HG03095 (cell line): ENCODE measurements around the gene ZFYVE28.
A peak's percentile ranks its signal among the peaks of the same experiment; 100 is the strongest.

Experiments used
- ATAC-seq: cut with Tn5 transposase; IDR thresholded peaks from one replicate; pipeline ENCODE4 v1.9.1; 2021; ENCODE audit warnings: moderate library complexity; ENCODE audit not compliant: unreplicated experiment

The ZFYVE28 gene

DNA sequence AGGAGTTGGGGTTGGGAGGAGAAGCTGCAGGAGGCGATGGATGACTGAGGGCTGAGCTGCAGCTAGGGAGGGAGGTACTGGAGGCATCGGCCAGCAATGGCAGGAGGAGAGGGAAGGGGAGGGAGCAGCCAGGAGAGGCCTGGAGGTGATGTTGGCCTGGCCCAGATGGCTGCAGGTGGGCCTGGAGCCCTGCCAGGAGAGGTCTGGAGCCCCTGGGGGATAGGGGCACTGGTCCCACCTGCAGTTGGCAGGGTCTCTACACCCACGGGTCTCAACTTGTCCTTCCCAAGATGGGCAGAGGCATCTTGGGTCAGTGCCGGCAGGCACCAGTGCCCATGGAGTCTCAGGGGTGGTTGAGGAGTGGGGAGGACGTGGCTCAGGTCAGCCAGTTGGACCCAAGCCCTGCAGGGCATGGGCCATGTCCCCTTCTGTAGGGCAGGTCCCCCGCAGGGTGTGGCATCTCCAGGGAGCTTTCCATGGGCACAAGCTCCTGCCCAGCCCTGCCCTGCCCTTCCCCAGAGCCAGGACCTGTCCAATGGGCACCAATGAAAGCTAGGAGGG, 153.9 kb downstream of the ZFYVE28 start:
- no peak for ATAC-seq

DNA sequence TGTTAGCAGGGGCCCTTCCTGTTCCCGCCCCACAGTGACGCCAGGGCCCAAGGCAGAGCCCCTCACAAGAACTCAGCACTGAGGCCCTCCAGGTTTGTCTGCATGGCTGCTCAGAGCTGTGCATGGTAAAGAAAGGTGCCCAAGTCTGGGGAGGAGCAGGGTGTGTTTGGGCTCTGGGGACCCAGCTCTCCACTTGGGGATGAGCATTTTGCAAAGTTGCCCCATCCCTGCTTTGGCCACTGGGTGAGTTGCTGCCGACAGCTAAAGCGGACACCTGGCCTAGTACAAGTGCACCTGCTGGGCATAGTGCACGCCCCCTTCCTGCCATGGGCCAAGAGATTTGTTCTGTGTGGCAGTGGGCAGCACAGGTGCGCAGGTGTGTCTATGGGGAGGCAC, 154.5 kb downstream of the ZFYVE28 start:
- no peak for ATAC-seq

DNA sequence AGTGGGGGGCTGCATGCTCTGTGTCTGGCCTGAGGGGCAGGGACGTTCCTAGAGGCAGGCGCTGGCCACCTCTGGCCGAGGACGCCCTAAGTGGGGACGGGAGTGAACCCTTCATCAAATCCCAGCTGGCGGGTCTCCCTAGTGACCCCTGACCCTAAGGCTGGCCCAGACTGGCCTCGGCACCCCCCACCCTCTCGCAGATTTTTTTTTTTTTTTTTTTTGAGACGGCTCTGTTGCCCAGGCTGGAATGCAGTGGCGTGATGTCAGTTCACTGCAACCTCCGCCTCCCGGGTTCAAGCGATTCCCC, 155.5 kb downstream of the ZFYVE28 start:
- no peak for ATAC-seq

DNA sequence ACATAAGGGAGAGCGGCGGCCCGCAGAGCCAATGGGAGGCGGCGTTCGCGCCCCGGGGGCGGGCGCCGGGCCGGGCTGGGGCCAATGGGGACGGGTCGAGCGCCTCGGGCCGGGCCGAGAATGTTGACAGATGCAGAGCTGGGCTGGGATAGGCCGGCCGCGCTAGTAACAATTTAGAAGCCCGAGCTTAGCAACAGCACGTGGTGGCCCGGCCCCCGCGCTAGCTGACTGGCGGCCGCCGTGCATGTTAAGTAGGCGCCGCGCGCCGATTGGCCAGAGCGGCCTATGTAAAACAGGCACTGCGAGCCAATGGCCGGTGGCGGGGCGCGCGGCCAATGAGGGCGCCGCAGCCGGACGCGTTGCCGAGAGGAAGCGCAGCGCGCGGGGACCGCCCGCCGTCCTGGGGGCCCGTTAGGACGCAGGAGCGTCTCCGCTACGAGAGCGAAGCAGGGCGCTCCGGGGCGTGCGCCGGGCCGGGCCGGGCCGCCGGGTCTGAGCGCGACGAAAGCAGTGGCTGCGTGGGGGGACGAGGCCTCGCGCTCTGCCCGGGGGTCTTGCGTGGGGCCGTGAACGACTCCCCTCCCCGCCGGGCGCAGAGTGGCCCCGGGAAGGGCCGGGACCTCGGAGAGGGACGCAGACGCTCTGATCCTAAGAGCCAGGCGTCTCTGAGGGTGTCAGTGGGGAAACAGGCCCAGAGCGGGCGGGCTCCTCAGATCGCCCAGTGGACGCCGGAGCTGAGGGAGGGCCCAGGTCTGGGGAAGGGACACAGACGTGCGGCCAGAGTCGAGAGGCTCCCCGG, 156.1 kb downstream of the ZFYVE28 start:
- ATAC-seq: peak; percentile 86

DNA sequence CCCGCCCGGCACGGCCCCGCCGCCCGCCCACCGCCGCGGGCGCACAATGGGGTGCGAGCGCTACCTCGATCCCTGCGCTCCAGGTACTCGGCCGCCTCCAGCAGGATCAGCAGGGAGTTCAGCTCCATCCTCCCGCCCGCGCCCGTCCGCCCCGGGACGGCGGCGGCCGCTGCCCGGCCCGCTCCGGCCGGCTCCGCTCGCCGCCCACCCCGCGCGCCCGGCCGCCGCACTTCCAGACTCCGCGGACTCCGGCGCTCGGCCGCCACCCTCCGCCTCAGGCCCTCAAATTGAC, 156.6 kb downstream of the ZFYVE28 start, which contains the start of gene MXD4:
MXD4 (minus strand) TSS at position 257 of the 292 bp plus-strand sequence; CDS start at position 128, 129 bp downstream.
- ATAC-seq: peak; percentile 0

DNA sequence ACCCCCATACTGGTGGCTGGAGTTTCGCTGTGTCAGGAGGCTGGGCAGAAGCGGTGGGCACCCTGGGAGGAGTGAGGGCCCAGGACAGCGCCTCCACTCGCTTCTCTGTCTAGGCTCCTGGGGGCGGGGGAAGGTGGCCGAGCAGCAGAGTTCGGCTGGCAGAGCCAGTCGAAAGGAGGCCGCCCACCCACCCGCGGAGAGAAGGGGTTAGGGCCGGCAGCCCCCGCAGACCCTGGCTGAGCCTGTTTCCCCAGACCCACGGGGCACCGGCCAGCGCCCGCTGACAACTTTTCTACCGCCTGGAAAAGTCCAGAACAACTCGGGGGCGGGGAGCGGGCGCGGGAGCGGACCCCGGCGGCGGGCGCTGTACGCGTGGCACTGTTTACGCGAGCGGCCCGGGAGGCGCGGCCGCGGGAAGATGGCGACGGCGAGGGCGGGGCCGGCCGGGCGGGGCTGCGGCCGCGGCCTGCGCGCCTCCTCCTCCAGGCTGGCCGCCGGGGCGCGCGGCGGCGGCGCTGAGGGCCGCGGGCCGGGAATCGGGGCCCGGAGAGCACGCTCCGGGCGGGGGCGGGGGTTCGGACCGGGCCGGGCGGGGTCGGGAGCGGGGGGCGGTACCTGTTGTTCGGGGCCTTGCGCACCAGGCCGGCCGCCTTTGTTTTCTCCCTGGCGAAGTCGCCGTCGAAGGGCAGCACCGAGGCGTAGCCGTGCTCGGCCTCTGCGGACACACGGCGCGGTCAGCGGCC, 157.2 kb downstream of the ZFYVE28 start:
- peak; percentile 22 for ATAC-seq

DNA sequence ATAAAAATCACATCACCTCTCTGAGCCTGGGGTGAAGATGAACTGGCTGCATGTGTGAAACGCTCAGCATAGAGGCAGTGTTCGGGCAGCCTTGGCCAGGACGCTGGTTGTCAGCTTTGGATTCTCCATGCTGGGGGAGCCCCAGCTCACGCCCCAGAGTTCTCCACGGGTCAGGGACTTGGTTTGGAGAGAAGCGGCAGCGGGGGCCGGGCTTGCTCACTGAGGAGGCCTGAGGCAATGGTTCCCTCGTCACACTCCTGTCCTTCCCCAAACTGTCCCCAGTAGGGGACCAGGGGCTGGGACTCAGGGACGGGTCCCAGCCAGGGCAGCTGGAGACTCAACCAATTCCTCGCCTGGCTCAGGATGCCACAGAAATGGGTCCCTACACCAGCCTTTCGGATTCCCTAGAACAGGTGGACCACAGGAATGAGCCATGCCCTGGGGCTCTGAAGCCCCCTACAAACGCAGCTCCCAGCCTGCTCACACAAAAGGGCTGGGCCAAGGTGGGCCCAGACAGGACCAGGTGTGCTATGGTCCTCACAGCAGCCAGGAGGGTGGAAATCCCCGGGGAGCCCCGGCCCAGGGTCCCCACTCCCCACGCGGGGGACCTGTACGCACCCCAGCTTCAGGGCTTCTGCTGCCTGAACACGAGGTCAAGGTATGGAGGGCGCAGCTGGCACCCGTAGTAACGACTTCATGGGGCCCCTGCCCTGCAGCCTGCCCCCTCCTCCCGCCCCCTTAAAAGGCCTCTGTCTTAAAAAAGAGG, 157.9 kb downstream of the ZFYVE28 start:
- ATAC-seq: no peak

DNA sequence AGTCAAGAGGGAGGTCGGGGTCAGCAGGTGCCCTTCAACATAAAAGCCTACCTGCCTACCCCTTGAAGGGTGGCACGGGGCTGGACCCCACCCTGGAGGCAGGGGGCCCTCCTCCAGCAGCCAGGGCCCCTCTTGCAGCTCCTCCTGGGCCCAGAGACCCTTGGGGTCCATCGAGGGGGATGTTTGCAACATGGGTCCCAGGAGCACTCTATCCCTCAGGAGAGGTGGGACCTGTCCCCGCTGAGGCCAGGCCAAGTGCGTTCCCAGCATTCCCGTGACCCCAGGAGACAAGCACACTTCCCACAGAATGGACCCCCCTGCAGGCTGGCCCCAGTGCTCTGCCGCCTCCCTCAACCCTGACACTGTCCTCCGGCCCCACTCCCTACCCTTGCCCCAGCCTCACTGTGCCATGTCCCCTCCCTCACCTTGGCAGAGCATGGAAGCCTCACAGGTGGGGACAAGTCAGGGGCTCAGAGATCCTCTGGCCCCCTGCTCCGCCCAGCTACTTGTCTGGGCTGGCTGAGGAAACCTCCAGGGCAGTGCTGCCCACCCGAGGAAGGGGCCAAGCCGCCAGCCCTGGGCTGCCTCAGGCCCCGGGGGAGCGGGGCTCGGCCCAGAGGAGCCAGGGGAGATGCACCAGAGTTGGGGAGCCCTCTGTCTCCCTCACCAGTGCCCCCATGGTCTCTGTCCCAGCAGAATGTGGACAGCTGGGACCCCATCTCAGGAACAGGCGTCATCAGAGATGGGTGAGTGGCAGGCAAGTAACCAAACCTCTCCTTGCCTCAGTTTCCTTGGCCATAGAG, 158.7 kb downstream of the ZFYVE28 start:
- ATAC-seq: no peak

DNA sequence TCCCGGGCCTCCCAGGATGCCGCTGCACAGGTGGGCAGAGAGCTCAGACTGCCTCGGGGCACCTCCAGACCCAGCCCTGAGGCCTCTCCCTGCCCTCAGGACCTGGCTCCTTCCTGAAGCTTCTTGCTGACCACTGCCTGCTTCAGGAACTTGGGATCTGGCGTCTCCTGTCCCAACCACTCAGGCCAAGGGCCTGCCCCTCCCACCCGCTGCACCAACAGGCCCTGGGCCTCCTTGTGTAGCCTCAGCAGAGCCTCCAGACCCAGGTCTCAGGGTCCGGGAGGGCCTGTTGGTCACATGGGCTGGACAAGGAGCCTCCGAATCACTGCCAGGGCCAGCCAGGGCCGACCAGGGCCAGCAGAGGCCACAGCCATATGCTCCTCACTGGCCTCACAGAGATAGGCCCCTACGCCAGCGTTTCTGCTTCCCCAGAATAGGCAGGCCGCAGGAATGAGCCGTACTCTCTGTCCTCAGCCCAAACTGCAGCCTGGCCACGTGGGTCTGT, 159.4 kb downstream of the ZFYVE28 start:
- no peak for ATAC-seq

DNA sequence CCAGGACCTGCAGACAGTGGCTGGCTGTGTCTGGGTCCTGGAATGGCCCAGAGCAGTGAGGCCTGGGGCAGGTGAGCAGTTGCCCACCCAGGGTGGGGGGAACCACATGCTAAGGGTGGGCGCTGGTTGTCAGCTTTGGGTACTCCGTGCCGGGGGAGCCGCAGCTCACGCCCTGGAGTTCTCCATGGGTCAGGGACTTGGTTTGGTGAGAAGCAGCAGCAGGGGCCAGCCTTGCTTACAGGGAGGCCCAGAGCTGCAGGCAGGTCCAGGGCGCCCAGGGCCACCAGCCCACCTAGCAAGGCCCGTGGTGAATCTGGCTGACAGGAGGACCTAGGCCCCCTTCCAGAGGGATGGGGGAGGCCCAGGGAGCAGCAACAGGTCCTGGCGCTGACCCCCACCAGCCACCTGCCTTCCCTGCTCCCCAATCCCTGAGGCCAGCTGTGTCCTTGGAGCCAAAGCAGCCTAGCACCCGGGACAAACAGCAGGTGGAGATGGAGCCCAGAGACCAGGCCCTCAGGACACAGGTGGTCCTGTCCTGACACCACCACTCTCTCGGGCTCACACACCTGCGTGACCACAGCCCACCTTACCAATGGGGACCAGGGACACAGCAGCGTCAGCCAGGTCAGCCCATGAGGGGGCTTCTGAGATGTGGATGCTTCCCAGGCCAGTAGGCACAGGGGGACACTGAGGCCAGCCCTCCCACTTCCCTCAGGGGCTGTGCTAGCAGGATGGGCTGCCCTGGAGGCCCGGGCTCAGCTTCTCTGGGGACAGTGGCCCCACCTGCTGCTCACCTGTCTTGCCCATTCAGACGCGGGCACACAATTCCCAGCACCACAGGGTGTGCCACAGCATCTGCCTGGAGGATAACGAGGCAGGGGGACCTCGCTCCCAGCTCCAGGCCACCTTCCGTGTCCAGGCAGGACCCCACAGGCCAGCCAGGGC, 160.1 kb downstream of the ZFYVE28 start:
- ATAC-seq: no peak

DNA sequence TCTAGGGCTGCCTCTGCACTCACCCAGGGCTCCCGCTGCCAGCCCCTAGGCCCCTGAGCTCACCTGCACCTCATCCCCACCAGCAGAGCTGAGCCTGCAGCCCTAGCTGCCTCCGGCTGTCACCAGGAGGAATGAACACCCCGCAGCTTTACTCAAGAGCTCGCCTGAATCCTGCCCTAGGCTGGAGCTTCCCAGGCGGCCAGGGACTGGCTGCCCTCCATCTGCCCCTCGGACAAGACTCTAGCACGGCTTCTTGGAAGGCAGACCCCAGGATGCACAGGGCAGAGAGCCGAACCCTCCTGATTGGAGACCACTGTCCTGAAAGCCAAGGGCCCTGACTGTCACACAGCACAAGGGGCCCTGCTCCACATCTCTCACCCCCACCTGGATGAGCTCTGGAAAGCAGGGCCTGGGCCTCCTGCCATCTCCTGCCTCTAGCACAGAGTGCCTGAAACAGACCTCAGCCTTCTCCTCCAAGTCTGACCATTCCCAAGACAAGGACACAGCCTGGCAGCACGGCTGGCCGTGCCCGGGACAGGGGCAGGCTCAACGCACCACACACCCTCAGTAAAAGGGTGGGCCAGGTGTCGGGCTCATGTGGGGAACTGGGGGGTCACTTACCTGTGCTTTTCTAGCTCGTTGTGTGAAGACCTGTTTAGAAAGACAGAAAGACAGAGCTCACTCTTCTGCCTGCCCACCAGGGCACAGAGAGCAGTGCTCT, 160.9 kb downstream of the ZFYVE28 start:
- ATAC-seq: no peak

DNA sequence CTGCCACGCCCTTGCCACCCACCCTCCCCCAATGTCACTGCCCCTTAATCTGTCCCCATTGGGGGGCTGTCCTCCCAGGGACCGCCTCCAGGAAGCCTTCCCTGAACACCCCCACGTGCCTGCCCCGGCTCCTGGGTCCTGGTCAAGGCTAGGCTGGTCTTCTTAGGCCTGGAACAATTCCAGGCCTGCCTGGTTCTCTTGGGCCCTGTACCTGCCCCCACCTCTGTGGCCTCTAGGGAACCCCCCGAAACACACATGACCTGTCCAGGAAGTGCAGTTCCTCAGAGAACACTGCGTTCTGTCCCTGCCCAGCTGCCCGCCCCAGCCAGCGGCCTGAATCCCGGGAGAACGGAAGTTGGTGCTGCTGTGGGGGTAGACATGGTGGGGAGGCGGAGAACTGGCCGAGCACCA, 161.7 kb downstream of the ZFYVE28 start:
- ATAC-seq: no peak

DNA sequence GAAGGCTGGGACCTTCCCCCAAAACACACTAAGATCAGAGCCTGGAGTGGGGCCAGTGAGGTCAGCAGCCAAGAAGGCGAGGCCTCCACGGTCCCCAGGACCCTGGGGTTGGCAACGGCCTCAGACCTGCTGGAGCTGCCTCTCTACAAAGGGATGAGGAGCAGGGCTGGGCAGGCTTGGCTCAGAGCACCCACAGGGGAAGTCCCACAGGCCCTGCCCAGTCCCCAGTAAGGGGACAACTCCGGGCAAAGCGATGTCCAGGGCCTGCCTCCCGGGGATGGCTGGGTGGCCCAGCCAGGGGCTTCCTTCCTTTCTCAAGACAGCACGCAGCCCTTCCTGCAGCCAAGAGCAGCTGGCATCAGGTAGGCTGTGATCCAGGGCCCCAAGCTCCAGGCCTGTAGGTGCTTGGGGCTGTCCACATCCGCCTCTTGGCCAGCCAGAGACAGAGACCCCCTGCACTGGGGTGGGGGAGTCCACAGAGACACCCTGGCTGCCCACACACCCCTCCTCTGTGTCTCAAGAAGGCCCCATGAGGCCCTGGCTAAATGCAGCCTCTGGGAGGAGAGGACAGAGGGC, 162.2 kb downstream of the ZFYVE28 start:
- ATAC-seq: no peak

DNA sequence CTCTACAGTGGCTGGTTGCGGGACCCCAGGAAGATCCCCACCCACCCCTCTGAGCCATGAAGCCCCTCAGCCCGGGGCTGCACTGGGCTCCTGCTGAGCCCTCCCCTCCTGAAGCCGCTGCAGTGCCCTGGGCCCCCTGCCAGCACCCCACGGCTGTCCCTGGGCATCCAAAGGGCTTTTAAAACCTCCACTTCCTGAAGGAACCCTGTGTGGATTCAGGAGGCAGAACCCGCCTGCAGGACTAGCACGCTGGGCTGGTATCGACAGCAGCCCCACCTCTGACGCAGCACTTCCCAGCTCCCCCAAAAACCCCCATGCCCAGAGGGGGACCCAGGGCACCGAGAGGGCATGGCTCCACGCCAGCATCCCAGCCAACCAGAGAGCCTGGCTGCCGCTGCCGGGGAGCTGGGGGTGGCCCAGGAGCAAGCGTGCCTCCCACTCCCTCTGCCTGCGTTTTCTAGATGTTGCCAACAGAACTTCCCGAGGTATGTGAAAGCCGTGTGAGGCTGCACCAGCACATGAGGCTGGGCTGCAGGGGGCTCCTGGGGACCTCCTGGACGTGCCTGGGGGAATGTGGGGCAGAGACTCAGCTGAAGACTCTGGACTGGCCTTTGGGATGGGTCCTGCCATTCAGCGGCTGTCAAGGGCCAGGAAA, 162.8 kb downstream of the ZFYVE28 start:
- ATAC-seq: no peak

DNA sequence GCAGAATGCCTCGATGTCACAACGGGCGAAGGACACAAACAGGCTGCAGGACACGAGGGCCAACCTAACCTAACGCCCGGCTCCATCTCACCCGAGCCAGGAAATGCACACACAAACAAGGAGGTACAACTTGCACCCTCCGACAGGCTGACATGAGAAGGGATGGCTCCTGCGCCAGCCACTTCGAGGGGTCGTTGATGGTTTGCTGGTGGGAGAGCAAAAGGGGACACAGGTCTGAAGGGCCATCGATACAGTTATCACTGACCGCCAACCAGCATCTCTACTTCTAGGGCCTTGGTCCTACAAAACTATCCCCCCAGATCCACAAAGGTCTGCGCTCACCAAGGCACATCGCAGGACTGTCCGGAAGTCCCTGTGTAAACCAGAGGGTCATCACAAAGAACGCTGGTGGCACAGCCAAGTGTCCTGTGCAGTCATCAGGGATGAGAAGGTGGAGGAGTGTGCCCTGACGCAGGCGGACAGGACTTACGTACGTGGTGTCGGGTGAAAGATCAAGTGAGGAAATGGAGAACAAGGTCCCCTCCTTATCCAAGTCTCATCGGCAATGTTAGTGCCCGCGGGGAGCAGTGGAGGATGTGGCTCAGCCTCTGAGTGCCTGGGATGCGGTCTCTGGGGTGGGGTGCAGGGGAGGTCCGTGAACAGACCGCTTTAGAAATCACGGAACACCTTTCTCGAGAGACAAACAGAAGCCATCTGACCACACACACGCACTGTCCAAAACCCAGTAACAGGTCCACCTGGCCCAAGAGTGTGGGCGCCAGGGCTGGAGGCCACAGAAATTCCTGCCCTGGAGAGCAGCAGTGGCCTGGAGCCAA, 163.6 kb downstream of the ZFYVE28 start:
- ATAC-seq: no peak

DNA sequence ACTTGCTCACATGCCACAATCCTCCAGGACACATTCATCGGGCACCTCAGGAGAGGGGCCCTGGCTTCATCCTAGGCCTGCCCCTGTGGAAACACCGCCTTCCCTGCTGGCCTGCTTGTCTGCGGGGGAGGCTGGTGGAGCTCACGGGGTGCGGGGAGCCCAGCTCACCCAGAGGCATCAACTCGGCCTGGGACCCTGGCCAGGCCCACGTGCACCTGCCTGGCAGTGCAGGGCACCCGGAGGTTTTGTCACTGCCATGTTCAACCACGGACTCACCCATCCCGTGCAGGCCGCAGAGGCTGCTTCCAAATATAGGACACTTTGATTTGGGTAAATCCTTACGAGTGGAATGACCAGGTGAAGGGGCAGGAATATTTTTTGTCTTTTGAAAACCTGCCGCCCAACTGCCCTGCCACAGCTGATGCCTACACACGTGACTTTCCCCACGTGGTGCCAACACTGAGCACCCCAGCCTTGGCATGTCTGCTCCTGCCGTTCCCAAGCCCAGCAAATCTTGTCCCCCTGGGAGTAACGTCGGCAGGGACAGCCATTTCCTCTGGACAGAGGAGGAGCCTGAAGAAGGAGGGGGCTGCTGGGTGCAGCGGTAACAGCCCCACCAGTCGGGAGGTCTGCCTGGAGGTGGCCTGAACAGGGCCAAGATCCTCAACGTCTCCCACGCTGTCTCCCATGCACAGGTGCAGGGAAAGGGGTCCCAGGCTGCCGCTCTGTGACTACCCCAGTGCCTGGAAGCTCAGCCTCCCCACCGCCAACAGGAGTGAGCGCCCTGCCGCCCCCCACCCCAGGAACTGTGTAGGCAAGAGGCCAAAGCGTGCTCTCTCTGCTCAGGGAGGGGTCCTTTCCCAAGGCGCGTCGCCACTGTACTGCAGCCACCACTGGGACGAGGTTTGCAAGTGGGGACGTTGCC, 165.0 kb downstream of the ZFYVE28 start:
- no peak for ATAC-seq
